DND-41 (cell line): ENCODE results near the gene NR2F1-AS1.

ENCODE experiments used
- ATAC-seq: fragments of 200-7000 bp; cut with Tn5 transposase; 3 replicates; pipeline ENCODE4 v1.9.1; 2021; ENCODE audit warnings: low read depth; ENCODE audit not compliant: insufficient read depth
- DNase-seq: peaks from one replicate; pipeline ENCODE4 v3.0.0-alpha.2; 2020
- H2AFZ ChIP-seq: 2 replicates; pipeline ENCODE4 v1.6.0; 2012; ENCODE audit warnings: low read depth, low read length
- H3K27ac ChIP-seq: 2 replicates; pipeline ENCODE4 v1.5.1; 2012; ENCODE audit warnings: low read length, inconsistent platforms
- H3K27me3 ChIP-seq: fragments of 200-600 bp; sonication (generic); 2 replicates; pipeline ENCODE4 v1.6.0; 2012; ENCODE audit warnings: low read length, mild to moderate bottlenecking, inconsistent platforms; ENCODE audit not compliant: insufficient read depth, poor library complexity
- H3K36me3 ChIP-seq: 2 replicates; pipeline ENCODE4 v1.5.1; 2012; ENCODE audit warnings: low read length, inconsistent platforms; ENCODE audit not compliant: insufficient read depth
- H3K4me1 ChIP-seq: 2 replicates; pipeline ENCODE4 v1.5.1; 2012; ENCODE audit warnings: mild to moderate bottlenecking, low read length; ENCODE audit not compliant: insufficient read depth
- H3K4me2 ChIP-seq: 2 replicates; pipeline ENCODE4 v1.6.0; 2012; ENCODE audit warnings: mild to moderate bottlenecking, moderate library complexity, low read length, inconsistent platforms; ENCODE audit not compliant: insufficient read depth
- H3K4me3 ChIP-seq, 2 experiments: fragments of 200-600 bp in 1 of 2; shearing (Covaris generic) in 1 of 2; 2 replicates each; pipeline ENCODE4 v1.5.1; 2012 to 2016; ENCODE audit warnings: inconsistent platforms in 2 of 2, low read length in 2 of 2, mild to moderate bottlenecking in 2 of 2, low read depth in 1 of 2, moderate library complexity in 1 of 2
- H3K79me2 ChIP-seq: 2 replicates; pipeline ENCODE4 v1.6.0; 2012; ENCODE audit warnings: low read length, inconsistent platforms; ENCODE audit not compliant: insufficient read depth
- H3K9ac ChIP-seq: 2 replicates; pipeline ENCODE4 v1.6.0; 2012; ENCODE audit warnings: low read depth, mild to moderate bottlenecking, inconsistent platforms, low read length, moderate library complexity
- H3K9me3 ChIP-seq: 2 replicates; pipeline ENCODE4 v1.5.1; 2012; ENCODE audit warnings: low read length, moderate library complexity, mild to moderate bottlenecking, inconsistent platforms; ENCODE audit not compliant: insufficient read depth, severe bottlenecking
- H4K20me1 ChIP-seq: 2 replicates; pipeline ENCODE4 v1.6.0; 2012; ENCODE audit warnings: low read length; ENCODE audit not compliant: insufficient read depth
- CTCF ChIP-seq: IDR thresholded peaks from 2 replicates; pipeline ENCODE4 v1.5.1; 2012; ENCODE audit warnings: borderline replicate concordance, low read length, moderate library complexity, mild to moderate bottlenecking; ENCODE audit not compliant: poor library complexity, severe bottlenecking; ENCODE audit errors: extremely low read depth
- EZH2 ChIP-seq: IDR thresholded peaks from 3 replicates; pipeline ENCODE4 v1.6.1; 2012; ENCODE audit warnings: borderline replicate concordance, low read depth, mild to moderate bottlenecking, moderate library complexity, low read length, inconsistent platforms; ENCODE audit not compliant: severe bottlenecking

The NR2F1-AS1 gene

GRCh38 chr5:93594591-93595419, 13.8 kb upstream of the NR2F1-AS1 start:
- H3K4me1 ChIP-seq = no peaks in the 10 kb centered on the region
- no peak for TF ChIP-seq CTCF
- TF ChIP-seq EZH2 = no peak
- no peaks in the 10 kb centered on the region for H4K20me1 ChIP-seq
- no peaks in the 10 kb centered on the region for H3K9me3 ChIP-seq
- H2AFZ ChIP-seq = no peak overlapping the region
- H3K4me2 ChIP-seq = no peak overlapping the region
- H3K36me3 ChIP-seq = no peaks in the 10 kb centered on the region
- DNase-seq (no peak), ATAC-seq (no peak)
- no peaks in the 10 kb centered on the region for H3K27me3 ChIP-seq
- H3K27ac ChIP-seq = no peak overlapping the region
- H3K79me2 ChIP-seq = no peaks in the 10 kb centered on the region
- no peak overlapping the region for H3K4me3 ChIP-seq
- H3K9ac ChIP-seq = no peak overlapping the region

- Histone ChIP-seq H3K9ac (no peak overlapping the region), H3K27ac (no peak overlapping the region), H3K79me2 (no peaks in the 10 kb centered on the region), H3K9me3 (no peaks in the 10 kb centered on the region), H3K4me2 (no peak overlapping the region), H3K4me3 (no peak overlapping the region), H3K36me3 (no peaks in the 10 kb centered on the region), H3K27me3 (no peaks in the 10 kb centered on the region), H3K4me1 (no peaks in the 10 kb centered on the region), H4K20me1 (no peaks in the 10 kb centered on the region), H2AFZ (no peak overlapping the region)
- ATAC-seq = no peak
- DNase-seq = no peak
- TF ChIP-seq EZH2 (no peak), CTCF (no peak)
These were observed 12.6 kb upstream of the NR2F1-AS1 start for GRCh38 chr5:93593476-93594131.

GRCh38 chr5:93592883-93593282, 11.9 kb upstream of the NR2F1-AS1 start:
- H2AFZ ChIP-seq = no peak overlapping the region
- H3K4me1 ChIP-seq = no peaks in the 10 kb centered on the region
- H3K79me2 ChIP-seq = no peaks in the 10 kb centered on the region
- H3K4me2 ChIP-seq = no peak overlapping the region
- DNase-seq (no peak), ATAC-seq (no peak)
- no peaks in the 10 kb centered on the region for H3K36me3 ChIP-seq
- H3K9me3 ChIP-seq = no peaks in the 10 kb centered on the region
- no peak for TF ChIP-seq EZH2
- TF ChIP-seq CTCF = no peak
- no peak overlapping the region for H3K27ac ChIP-seq
- no peaks in the 10 kb centered on the region for H4K20me1 ChIP-seq
- H3K9ac ChIP-seq = no peak overlapping the region
- H3K4me3 ChIP-seq = no peak overlapping the region
- H3K27me3 ChIP-seq = no peaks in the 10 kb centered on the region
